ENCODE data around the gene UHRF1. TPM values are rescaled to one million over a fixed set of nuclear protein-coding genes. Genes with fewer than 3 reads are reported as not detected.
"Not testable (repeated sequence)": the region's sequence is repeated elsewhere in the genome, so short reads cannot be mapped to it uniquely, and the experiment has no call there.

The UHRF1 gene
- total and polyA plus RNA-seq, 3 donors from 2014 or later, result 9.3 to 11.7 (median 10.0) TPM

GRCh38 chr19:4889034-4889815, 20.1 kb upstream of the UHRF1 start:
- no peaks in the 10 kb centered on the region for H3K27me3 ChIP-seq
- no peaks in the 10 kb centered on the region for H3K4me1 ChIP-seq
- TF ChIP-seq CTCF (IDR thresholded peaks at IDR 0.05) (no peak), POLR2A (IDR thresholded peaks at IDR 0.05) (no peak)
- DNase-seq, result no peak
- no peak overlapping the region for H3K27ac ChIP-seq
- WGBS, 2 donors, result 75 to 86% methylated on average over 14 of the region's 14 CpGs
- intact Hi-C loops (cut with DNase I; ENCODE audit: low total_unique reads), result no loop called here
- H3K9me3 ChIP-seq, result no peaks in the 10 kb centered on the region
- no peak overlapping the region for H3K4me3 ChIP-seq
- no peaks in the 10 kb centered on the region for H3K36me3 ChIP-seq (ENCODE audit: low read depth, missing control alignments)

GRCh38 chr19:4891066-4891465, 18.2 kb upstream of the UHRF1 start:
- TF ChIP-seq POLR2A (IDR thresholded peaks at IDR 0.05) (no peak), CTCF (IDR thresholded peaks at IDR 0.05) (no peak)
- DNase-seq, result no peak
- Histone ChIP-seq H3K36me3 (ENCODE audit: low read depth, missing control alignments) (no peaks in the 10 kb centered on the region), H3K4me3 (no peak overlapping the region), H3K27ac (no peak overlapping the region), H3K27me3 (no peaks in the 10 kb centered on the region), H3K9me3 (no peaks in the 10 kb centered on the region), H3K4me1 (peaks cover 3% of the 10 kb centered on the region)
- intact Hi-C loops (cut with DNase I; ENCODE audit: low total_unique reads), result no loop called here
- WGBS, 2 donors, result 86 to 93% methylated on average over 18 to 22 of the region's 22 CpGs

- H3K4me3 ChIP-seq; H3K4me1 ChIP-seq; H3K27ac ChIP-seq; H3K9me3 ChIP-seq; intact Hi-C loops (cut with DNase I; ENCODE audit: low total_unique reads); DNase-seq; H3K27me3 ChIP-seq; H3K36me3 ChIP-seq (ENCODE audit: low read depth, missing control alignments): not testable (repeated sequence)
- 92 to 97% methylated on average over 11 of the region's 11 CpGs for WGBS, 2 donors
These were observed 16.3 kb upstream of the UHRF1 start for GRCh38 chr19:4892962-4893361.

- Histone ChIP-seq H3K36me3 (ENCODE audit: low read depth, missing control alignments) (no peaks in the 10 kb centered on the region), H3K4me3 (no peak overlapping the region), H3K27ac (no peak overlapping the region), H3K4me1 (peaks cover 3% of the 10 kb centered on the region), H3K9me3 (no peaks in the 10 kb centered on the region), H3K27me3 (no peaks in the 10 kb centered on the region)
- intact Hi-C loops (cut with DNase I; ENCODE audit: low total_unique reads), result no loop called here
- DNase-seq, result no peak
- TF ChIP-seq POLR2A (IDR thresholded peaks at IDR 0.05) (no peak), CTCF (IDR thresholded peaks at IDR 0.05) (no peak)
- WGBS, 2 donors, result 54 to 79% methylated on average over 3 of the region's 3 CpGs
These were observed 12.9 kb upstream of the UHRF1 start for GRCh38 chr19:4896372-4896771.

GRCh38 chr19:4897146-4897545, 12.2 kb upstream of the UHRF1 start:
- no peaks in the 10 kb centered on the region for H3K27me3 ChIP-seq
- 96 to 99% methylated on average over 7 of the region's 7 CpGs for WGBS, 2 donors
- intact Hi-C loops (cut with DNase I; ENCODE audit: low total_unique reads), result no loop called here
- H3K36me3 ChIP-seq (ENCODE audit: low read depth, missing control alignments), result no peaks in the 10 kb centered on the region
- TF ChIP-seq CTCF (IDR thresholded peaks at IDR 0.05), result no peak
- TF ChIP-seq POLR2A (IDR thresholded peaks at IDR 0.05), result no peak
- no peak overlapping the region for H3K4me3 ChIP-seq
- no peak for DNase-seq
- peaks cover 3% of the 10 kb centered on the region for H3K4me1 ChIP-seq
- no peak overlapping the region for H3K27ac ChIP-seq
- H3K9me3 ChIP-seq, result no peaks in the 10 kb centered on the region

GRCh38 chr19:4900879-4901278, 8.4 kb upstream of the UHRF1 start:
- H3K4me3 ChIP-seq; H3K9me3 ChIP-seq; H3K36me3 ChIP-seq (ENCODE audit: low read depth, missing control alignments); H3K4me1 ChIP-seq; H3K27ac ChIP-seq; H3K27me3 ChIP-seq; intact Hi-C loops (cut with DNase I; ENCODE audit: low total_unique reads); DNase-seq: not testable (repeated sequence)
- WGBS, 2 donors, result 86 to 89% methylated on average over 13 of the region's 13 CpGs
